CD4-positive, alpha-beta T cell (primary cell): ENCODE measurements around the gene DRC3. TPM values are rescaled to one million over a fixed set of nuclear protein-coding genes. Genes with fewer than 3 reads are reported as not detected.

Source experiments
- ATAC-seq: fragments of 200-7000 bp; cut with Tn5 transposase; one replicate; pipeline ENCODE4 v1.10.0; 2022; ENCODE audit warnings: mild to moderate bottlenecking; ENCODE audit not compliant: poor library complexity
- CTCF ChIA-PET: fragments of 350-600 bp; sonication (Branson Sonifier 250); formaldehyde crosslinking; loops from one replicate; lab custom pipeline; 2021; ENCODE audit warnings: antibody characterized with exemption, inconsistent platforms; lab: Charles Lee
- POLR2A ChIA-PET: fragments of 350-600 bp; sonication (Branson Sonifier 250); formaldehyde crosslinking; loops from one replicate; lab custom pipeline; 2021; ENCODE audit warnings: antibody characterized with exemption, inconsistent platforms; lab: Charles Lee
- DNase-seq, 14 experiments: peaks; one replicate each; pipeline ENCODE4 v3.0.0-alpha.2; 2013 to 2020; ENCODE audit warnings: mixed read lengths in 2 of 14
- H3K27ac ChIP-seq, 2 donors: one replicate each; pipeline versions ENCODE4 v1.5.1 to v1.7.0; 2013; ENCODE audit warnings: low read length in 2 of 2, low read depth in 1 of 2, mild to moderate bottlenecking in 1 of 2
- H3K27me3 ChIP-seq, 2 experiments: 1 replicate in 1 of 2; 2 replicates in 1 of 2; pipeline versions ENCODE4 v1.6.1 to v1.7.0; 2013; ENCODE audit warnings: low read length in 2 of 2, control low read depth in 1 of 2, mild to moderate bottlenecking in 1 of 2, moderate library complexity in 1 of 2; ENCODE audit not compliant: insufficient read depth in 2 of 2, control insufficient read depth in 1 of 2
- H3K36me3 ChIP-seq: one replicate; pipeline ENCODE4 v1.6.1; 2013; ENCODE audit warnings: low read length, control low read depth; ENCODE audit not compliant: insufficient read depth
- H3K4me1 ChIP-seq: one replicate; pipeline ENCODE4 v1.6.1; 2013; ENCODE audit warnings: low read length, control low read depth; ENCODE audit not compliant: insufficient read depth
- H3K4me3 ChIP-seq: one replicate; pipeline ENCODE4 v1.5.1; 2013; ENCODE audit warnings: mild to moderate bottlenecking, low read length, moderate library complexity
- H3K9me3 ChIP-seq, 2 experiments: 1 replicate in 1 of 2; 2 replicates in 1 of 2; pipeline versions ENCODE4 v1.6.1 to v1.7.0; 2013; ENCODE audit warnings: low read length in 2 of 2, mild to moderate bottlenecking in 2 of 2, control low read depth in 1 of 2, moderate library complexity in 1 of 2; ENCODE audit not compliant: control insufficient read depth in 1 of 2, insufficient read depth in 1 of 2
- H3K27ac Mint-ChIP-seq: one replicate; pipeline ENCODE4 v1.8.0; 2020; ENCODE audit warnings: mixed read lengths
- H3K27me3 Mint-ChIP-seq: one replicate; pipeline ENCODE4 v1.8.0; 2021; ENCODE audit warnings: mixed read lengths
- H3K36me3 Mint-ChIP-seq: one replicate; pipeline ENCODE4 v1.8.0; 2021; ENCODE audit warnings: low read depth, mixed read lengths
- H3K4me1 Mint-ChIP-seq: one replicate; pipeline ENCODE4 v1.8.0; 2021; ENCODE audit warnings: low read depth, mixed read lengths
- H3K4me3 Mint-ChIP-seq: one replicate; pipeline ENCODE4 v1.8.0; 2020; ENCODE audit warnings: mild to moderate bottlenecking, mixed read lengths
- H3K9me3 Mint-ChIP-seq: one replicate; pipeline ENCODE4 v1.8.0; 2020; ENCODE audit warnings: mixed read lengths
- CTCF ChIP-seq: fragments of 200-600 bp; IDR thresholded peaks from one replicate; pipeline ENCODE4 v1.8.0; 2022; ENCODE audit warnings: antibody characterized with exemption, mild to moderate bottlenecking
- intact Hi-C, 2 experiments: fragments of 100-400 bp; cut with DNase I in 1 of 2; cut with micrococcal nuclease in 1 of 2; formaldehyde crosslinking; loops; one replicate each; pipeline versions ENCODE4 v1.15.1 to v1.9.0; 2023 to 2025; cut with DNase I, micrococcal nuclease
- total RNA-seq, 174 experiments: library from RNA in 2 of 174; stranded (reverse) in 2 of 174; gene quantifications; one replicate each; pipeline ENCODE4 v1.2.3 and lab custom pipeline; 2021 to 2026

The DRC3 gene
- total RNA-seq, 2 experiments from 2014 or later, result 0.11 TPM; not detected in 1

GRCh38 chr17:18042983-18043382 is 70.3 kb downstream of the DRC3 start:
- Histone ChIP-seq H3K36me3 (peaks cover 17% of the 10 kb centered on the region), H3K4me3 (no peak overlapping the region), H3K27me3 (no peaks in the 10 kb centered on the region), H3K27ac (no peak overlapping the region), H3K4me1 (peaks cover 20% of the 10 kb centered on the region), H3K9me3 (no peaks in the 10 kb centered on the region)
- intact Hi-C loops, result no loop called here
- ATAC-seq, result no peak
- Mint-ChIP-seq H3K27ac (no peak overlapping the region), H3K4me1 (peaks cover 44% of the 10 kb centered on the region), H3K9me3 (no peaks in the 10 kb centered on the region), H3K4me3 (peak overlapping the region; percentile 93), H3K27me3 (no peaks in the 10 kb centered on the region), H3K36me3 (peaks cover 19% of the 10 kb centered on the region)
- DNase-seq, result no peak
- CTCF ChIA-PET, result interaction anchor here (0.8 kb wide), 1 partner anchor 47 kb away, joined by 5 read pairs; no protein-coding TSS in a partner anchor
- POLR2A ChIA-PET, result no interaction called here
- no peak for TF ChIP-seq CTCF

- peaks cover 39% of the 10 kb centered on the region for H3K4me1 Mint-ChIP-seq
- H3K27ac Mint-ChIP-seq, result no peak overlapping the region
- ChIA-PET CTCF (interaction anchor here (0.8 kb wide), 1 partner anchor 47 kb away, joined by 5 read pairs; no protein-coding TSS in a partner anchor), POLR2A (no interaction called here)
- no peaks in the 10 kb centered on the region for H3K9me3 Mint-ChIP-seq
- peaks cover 18% of the 10 kb centered on the region for H3K36me3 Mint-ChIP-seq
- Histone ChIP-seq H3K9me3 (no peaks in the 10 kb centered on the region), H3K27me3 (no peaks in the 10 kb centered on the region), H3K36me3 (peaks cover 20% of the 10 kb centered on the region), H3K4me3 (no peak overlapping the region), H3K4me1 (peaks cover 15% of the 10 kb centered on the region), H3K27ac (no peak overlapping the region)
- no peak for ATAC-seq
- H3K27me3 Mint-ChIP-seq, result no peaks in the 10 kb centered on the region
- H3K4me3 Mint-ChIP-seq, result peak overlapping the region; percentile 27
- intact Hi-C loops, result no loop called here
- TF ChIP-seq CTCF, result peak; percentile 18
- peak in 2 of 14 experiments; percentile 17 to 31 for DNase-seq
These were observed 70.8 kb downstream of the DRC3 start for GRCh38 chr17:18043491-18043890.

GRCh38 chr17:18044609-18045008 is 71.9 kb downstream of the DRC3 start:
- POLR2A ChIA-PET, result no interaction called here
- peaks cover 29% of the 10 kb centered on the region for H3K4me1 Mint-ChIP-seq
- intact Hi-C loops, result no loop called here

More at GRCh38 chr17:18044609-18045008, 71.9 kb downstream of the DRC3 start:
- no peak overlapping the region for H3K4me3 ChIP-seq
- no peaks in the 10 kb centered on the region for H3K9me3 ChIP-seq
- H3K36me3 ChIP-seq, result peaks cover 20% of the 10 kb centered on the region
- no peak overlapping the region for H3K27ac ChIP-seq
- H3K4me1 ChIP-seq, result peaks cover 12% of the 10 kb centered on the region
- no peaks in the 10 kb centered on the region for H3K9me3 Mint-ChIP-seq
- TF ChIP-seq CTCF, result no peak
- no peak overlapping the region for H3K4me3 Mint-ChIP-seq
- CTCF ChIA-PET, result no interaction called here
- H3K36me3 Mint-ChIP-seq, result peaks cover 12% of the 10 kb centered on the region
- H3K27me3 ChIP-seq, result no peaks in the 10 kb centered on the region
- DNase-seq (no peak), ATAC-seq (no peak)
- no peak overlapping the region for H3K27ac Mint-ChIP-seq
- no peaks in the 10 kb centered on the region for H3K27me3 Mint-ChIP-seq
